C4-2B (cell line): ENCODE data around the gene FBXW2.
A peak's percentile ranks its signal among the peaks of the same experiment; 100 is the strongest.

Experiments
- H3K27ac ChIP-seq: fragments of 450-650 bp; 2 replicates; pipeline ENCODE4 v1.5.1; 2017
- CTCF ChIP-seq: fragments of 450-650 bp; conservative IDR thresholded peaks from 2 replicates; pipeline ENCODE4 v1.5.1; 2017; ENCODE audit warnings: mild to moderate bottlenecking
- ZFX ChIP-seq: fragments of 450-650 bp; IDR thresholded peaks from 2 replicates; pipeline ENCODE4 v1.6.1; 2017

Gene FBXW2

GRCh38 chr9:120723565-120723964 is 69.7 kb downstream of the FBXW2 start:
- no peak overlapping the region for H3K27ac ChIP-seq
- TF ChIP-seq CTCF (no peak), ZFX (no peak)

- TF ChIP-seq ZFX, result no peak
- TF ChIP-seq CTCF, result no peak
- H3K27ac ChIP-seq, result no peak overlapping the region
These were observed 72.8 kb downstream of the FBXW2 start for GRCh38 chr9:120720404-120720803.

GRCh38 chr9:120718316-120718715 is 74.9 kb downstream of the FBXW2 start:
- no peak overlapping the region for H3K27ac ChIP-seq
- TF ChIP-seq ZFX (no peak), CTCF (no peak)

GRCh38 chr9:120717176-120717575 is 76.0 kb downstream of the FBXW2 start:
- no peak for TF ChIP-seq CTCF
- no peak for TF ChIP-seq ZFX

GRCh38 chr9:120716483-120716882 is 76.7 kb downstream of the FBXW2 start:
- H3K27ac ChIP-seq, result no peak overlapping the region
- TF ChIP-seq ZFX, result no peak
- no peak for TF ChIP-seq CTCF

More at GRCh38 chr9:120717176-120717575, 76.0 kb downstream of the FBXW2 start:
- H3K27ac ChIP-seq, result no peak overlapping the region

GRCh38 chr9:120715389-120715924 is 77.8 kb downstream of the FBXW2 start:
- TF ChIP-seq CTCF (no peak), ZFX (no peak)
- peak overlapping the region; percentile 79; the same call in 1 of the 2 replicates for H3K27ac ChIP-seq

- no peak for TF ChIP-seq CTCF
- TF ChIP-seq ZFX, result no peak; the same call in 1 of the 2 replicates
- peak overlapping the region; percentile 79 for H3K27ac ChIP-seq
These were observed 78.3 kb downstream of the FBXW2 start for GRCh38 chr9:120714846-120715388.
